DND-41 (cell line): Measurements from ENCODE around the gene ADISSP.

Experiments
- CTCF ChIP-seq: IDR thresholded peaks from 2 replicates; pipeline ENCODE4 v1.5.1; 2012; ENCODE audit warnings: borderline replicate concordance, low read length, moderate library complexity, mild to moderate bottlenecking; ENCODE audit not compliant: poor library complexity, severe bottlenecking; ENCODE audit errors: extremely low read depth
- EZH2 ChIP-seq: IDR thresholded peaks from 3 replicates; pipeline ENCODE4 v1.6.1; 2012; ENCODE audit warnings: borderline replicate concordance, low read depth, mild to moderate bottlenecking, moderate library complexity, low read length, inconsistent platforms; ENCODE audit not compliant: severe bottlenecking

- no peak for TF ChIP-seq CTCF
- TF ChIP-seq EZH2: no peak
Observed at GRCh38 chr20:3729811-3730540, 37.6 kb downstream of the ADISSP start.
